GM18505 (cell line): ENCODE results near the gene GALK2.

Experiments used
- ATAC-seq: cut with Tn5 transposase; IDR thresholded peaks from one replicate; pipeline ENCODE4 v1.9.1; 2021; ENCODE audit not compliant: unreplicated experiment
- POLR2A ChIP-seq: IDR thresholded peaks from 4 replicates; pipeline ENCODE4 v1.6.1; 2011; ENCODE audit warnings: borderline replicate concordance; ENCODE audit not compliant: insufficient read depth, insufficient read length; ENCODE audit errors: extremely low read depth

GALK2 gene

DNA sequence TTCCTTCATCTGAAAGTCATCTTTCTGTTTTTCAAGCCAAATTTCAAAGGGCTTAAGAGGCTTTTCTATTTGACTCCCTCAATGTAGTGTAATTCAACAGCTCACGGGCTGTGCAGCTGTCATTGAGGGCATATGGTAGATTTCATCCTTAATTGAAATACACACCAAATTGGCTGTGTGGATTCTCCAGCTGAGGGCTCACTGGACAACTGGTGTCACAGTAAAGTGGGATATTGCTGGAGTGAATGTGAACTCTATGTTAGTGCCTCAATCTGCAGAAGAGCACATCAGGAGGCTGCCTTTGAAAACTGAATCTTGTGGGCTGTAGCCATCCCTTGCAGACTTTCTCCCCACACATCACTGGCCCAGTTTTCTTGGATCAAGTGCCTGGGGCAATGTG is 120.1 kb downstream of the GALK2 start:
- no peak for TF ChIP-seq POLR2A
- no peak for ATAC-seq

DNA sequence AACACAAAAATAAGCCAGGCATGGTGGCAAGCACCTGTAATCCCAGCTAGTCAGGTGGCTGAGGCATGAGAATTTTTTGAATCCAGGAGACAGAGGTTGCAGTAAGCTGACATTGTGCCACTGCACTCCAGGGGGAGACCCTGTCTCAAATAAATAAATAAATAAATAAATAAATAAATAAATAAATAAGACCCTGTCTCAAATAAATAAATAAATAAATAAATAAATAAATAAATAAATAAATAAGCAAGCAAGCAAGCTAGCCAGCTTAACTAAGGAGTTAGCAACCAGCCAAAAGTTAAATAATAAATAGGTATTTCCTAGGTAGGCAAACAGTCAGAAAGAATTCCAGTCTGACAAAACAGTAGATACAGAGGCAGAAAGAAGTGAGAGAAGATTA is 123.9 kb downstream of the GALK2 start:
- no peak for ATAC-seq
- TF ChIP-seq POLR2A = no peak

GRCh38 chr15:49296258-49296657 is 126.2 kb downstream of the GALK2 start:
- TF ChIP-seq POLR2A = no peak
- no peak for ATAC-seq

GRCh38 chr15:49297584-49297983 is 127.5 kb downstream of the GALK2 start:
- no peak for ATAC-seq

DNA sequence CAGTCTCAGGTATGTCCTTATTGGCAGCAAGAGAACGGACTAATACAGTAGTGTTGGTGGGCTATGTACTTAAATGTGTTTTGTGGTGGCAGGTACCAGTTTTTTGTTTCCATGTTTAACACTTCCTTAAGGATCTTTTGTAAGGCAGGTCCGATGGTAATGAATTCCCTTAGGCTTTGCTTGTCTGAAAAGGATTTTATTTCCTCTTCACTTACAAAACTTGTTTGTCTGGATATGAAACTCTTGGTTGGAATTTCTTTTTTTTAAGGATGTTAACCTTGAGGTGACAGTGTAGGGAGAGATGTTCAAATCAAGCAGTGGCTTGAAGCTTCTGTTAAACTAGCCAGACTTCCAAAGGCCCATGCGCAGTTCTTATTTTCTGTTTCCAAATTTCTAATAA is 130.8 kb downstream of the GALK2 start:
- no peak for TF ChIP-seq POLR2A
- no peak for ATAC-seq

More at GRCh38 chr15:49297584-49297983, 127.5 kb downstream of the GALK2 start:
- TF ChIP-seq POLR2A = no peak

DNA sequence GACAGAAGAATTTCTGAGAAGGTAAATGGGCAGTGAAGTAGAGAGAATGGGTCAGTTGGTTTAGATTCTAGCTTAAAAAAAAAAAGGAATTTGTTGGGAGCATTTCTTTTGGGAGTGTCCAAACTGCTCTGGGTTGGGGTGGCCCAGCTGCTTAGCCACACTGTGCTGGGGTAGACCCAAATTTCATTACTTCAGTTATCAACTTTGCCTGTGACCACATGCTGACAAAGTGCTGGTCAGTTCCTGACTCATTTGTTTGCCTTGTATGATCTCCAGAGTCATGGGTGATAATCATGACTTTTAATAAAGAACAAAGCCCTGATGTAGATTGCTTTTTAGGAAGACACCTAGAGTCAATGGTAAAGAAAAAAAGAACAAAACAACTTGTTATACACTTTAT is 131.5 kb downstream of the GALK2 start:
- no peak for ATAC-seq
- TF ChIP-seq POLR2A = no peak

GRCh38 chr15:49303003-49303402 is 133.0 kb downstream of the GALK2 start:
- TF ChIP-seq POLR2A = no peak
- no peak for ATAC-seq

DNA sequence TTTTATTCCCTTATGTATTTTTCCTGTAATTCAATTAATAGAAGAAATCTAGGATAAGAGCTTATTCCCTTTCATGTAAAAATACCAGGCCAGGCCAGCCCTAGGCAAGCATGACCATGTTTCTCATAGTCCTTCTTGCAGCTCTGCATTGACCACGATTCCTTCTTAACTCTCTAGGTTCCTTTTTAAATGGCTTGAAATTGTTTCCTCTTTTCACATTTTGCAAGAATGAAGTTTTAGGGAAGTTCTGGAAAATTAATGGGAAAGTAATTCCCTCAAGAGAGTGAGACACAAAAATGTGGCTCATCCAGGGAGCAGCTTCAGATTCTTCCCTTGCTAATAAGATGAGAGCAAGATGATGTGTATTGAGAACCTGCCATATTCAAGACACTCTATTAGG is 136.5 kb downstream of the GALK2 start:
- no peak for TF ChIP-seq POLR2A
- no peak for ATAC-seq

DNA sequence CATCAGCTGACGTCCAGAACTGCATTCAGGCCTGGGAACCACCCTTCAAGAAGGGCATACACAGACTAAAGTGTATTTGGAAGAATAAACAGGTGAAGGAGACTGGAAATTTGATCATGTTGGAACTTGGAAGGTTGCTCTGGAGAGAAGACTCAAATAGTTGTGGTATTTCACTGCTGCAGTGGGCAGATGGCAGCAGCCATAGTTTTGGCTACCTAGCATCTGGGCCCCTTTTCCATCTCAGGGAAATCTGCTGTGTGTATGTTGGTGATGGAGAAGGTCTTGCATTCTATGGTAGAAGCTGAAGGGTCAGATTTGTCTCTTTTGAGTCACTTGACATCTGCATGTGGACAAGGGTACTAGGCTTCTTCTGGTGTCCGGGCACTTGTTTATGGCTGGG is 138.6 kb downstream of the GALK2 start:
- TF ChIP-seq POLR2A = no peak
- ATAC-seq = no peak

GRCh38 chr15:49309889-49310288 is 139.8 kb downstream of the GALK2 start:
- no peak for TF ChIP-seq POLR2A
- no peak for ATAC-seq

DNA sequence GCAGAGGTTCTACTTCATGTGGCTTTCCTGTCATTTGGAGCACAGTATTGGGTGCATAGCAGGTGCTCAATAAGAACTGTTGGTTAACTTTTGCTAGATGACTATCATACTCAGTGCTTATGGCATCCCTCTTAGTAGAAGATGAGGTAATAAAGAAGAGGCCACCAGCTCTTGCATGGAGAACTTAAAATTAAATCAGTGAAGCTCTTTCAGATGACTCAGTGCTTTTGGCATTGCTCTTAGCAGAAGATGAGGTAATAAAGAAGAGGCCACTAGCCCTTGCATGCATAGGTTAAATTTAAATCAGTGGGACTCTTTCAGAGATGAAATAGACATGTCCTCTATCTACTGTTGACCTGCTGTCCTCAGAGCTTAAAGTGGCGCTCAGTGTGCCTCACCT is 143.6 kb downstream of the GALK2 start:
- no peak for ATAC-seq
- no peak for TF ChIP-seq POLR2A

DNA sequence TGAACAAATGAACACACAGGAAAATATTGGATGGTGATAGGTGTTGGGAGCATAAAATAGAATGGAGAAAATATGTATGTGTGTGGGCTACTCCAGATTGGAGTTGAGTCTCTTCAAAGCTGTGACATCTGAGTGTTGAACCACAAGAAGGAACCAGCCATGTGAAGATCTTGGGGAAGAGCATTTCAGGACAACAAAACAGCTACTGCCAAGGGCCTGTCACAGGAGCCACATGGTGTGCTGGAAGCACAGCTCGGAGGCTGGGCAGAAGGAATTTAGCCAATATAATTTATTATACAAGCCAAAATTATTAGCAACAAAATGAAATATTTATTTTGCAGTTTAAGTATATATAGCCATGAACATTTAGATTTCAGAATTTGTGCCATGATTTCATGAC is 144.7 kb downstream of the GALK2 start:
- ATAC-seq = no peak
- no peak for TF ChIP-seq POLR2A

DNA sequence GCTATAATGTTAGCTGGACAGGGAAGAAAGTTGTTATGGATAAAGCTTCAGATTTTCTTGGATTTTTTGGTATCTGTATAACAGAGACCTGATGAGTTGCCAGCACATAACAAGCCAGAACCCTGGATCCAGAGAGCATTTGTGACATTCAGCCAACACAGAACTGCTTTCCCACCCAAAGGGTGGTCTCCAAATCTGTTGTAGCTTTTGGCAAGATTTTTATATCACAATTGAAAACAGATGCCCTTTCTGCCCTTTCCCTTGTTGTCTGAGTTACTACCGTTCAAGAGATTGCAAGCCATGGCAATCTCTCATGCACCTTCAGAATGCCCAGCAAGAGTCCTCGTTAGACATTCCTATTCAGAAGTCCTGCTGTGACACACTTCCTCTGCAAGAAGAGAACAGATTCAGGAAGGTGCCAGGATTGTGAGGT is 145.4 kb downstream of the GALK2 start:
- no peak for TF ChIP-seq POLR2A
- no peak for ATAC-seq

DNA sequence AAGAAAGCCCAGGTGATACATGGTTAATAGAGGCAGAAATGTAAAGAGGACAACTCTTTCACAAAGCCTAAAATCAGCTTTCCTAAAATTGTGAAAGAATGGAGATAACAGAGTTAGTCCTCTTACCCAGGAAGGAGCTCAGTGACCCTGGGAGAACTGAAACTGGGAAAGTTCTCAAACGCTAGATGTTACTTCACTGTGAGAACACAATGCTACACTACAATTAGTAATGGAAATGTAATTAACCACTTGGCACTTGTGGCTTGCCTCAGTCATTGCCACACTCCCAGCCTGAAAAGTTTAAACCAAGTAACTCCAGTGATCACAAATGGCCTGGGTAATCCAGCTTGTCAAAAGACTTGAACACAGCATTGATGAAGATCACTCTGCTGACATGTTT is 150.3 kb downstream of the GALK2 start:
- ATAC-seq = no peak
- no peak for TF ChIP-seq POLR2A

GRCh38 chr15:49323207-49323606 is 153.2 kb downstream of the GALK2 start:
- TF ChIP-seq POLR2A = no peak
- ATAC-seq = no peak
